8988T (cell line): ENCODE results near the gene SPRR2E.
"Not testable (repeated sequence)": the region's sequence is repeated elsewhere in the genome, so short reads cannot be mapped to it uniquely, and the experiment has no call there.

Experiments used
- DNase-seq: peaks from one replicate; pipeline ENCODE4 v3.0.0; 2011

SPRR2E gene

DNA sequence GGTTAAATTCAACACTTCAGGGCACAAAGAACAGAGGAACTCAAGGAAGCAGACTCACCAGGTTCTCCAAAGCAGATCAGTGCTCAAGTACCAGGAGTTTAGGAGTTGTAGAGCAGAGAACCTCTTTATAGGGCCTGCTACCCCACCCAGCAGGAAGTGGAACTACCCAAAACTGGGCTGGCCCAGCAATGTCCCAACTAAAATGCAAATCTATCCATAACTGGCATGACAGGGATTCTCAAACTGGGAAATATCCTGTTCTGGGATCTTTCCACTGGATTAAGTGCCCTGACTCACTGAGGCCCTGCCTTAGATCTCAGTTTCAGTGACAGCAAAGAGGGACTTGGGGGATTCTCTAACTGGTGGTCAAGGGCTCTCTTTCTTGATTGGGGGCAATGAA is at the start of gene SPRR2E:
SPRR2E (minus strand) TSS at position 101 of the 400 bp plus-strand sequence. CDS start 775 bp downstream, outside the sequence.
- DNase-seq: no peak

- DNase-seq: no peak
These were observed 47.1 kb upstream of the SPRR2E start for GRCh38 chr1:153141377-153141776.

DNA sequence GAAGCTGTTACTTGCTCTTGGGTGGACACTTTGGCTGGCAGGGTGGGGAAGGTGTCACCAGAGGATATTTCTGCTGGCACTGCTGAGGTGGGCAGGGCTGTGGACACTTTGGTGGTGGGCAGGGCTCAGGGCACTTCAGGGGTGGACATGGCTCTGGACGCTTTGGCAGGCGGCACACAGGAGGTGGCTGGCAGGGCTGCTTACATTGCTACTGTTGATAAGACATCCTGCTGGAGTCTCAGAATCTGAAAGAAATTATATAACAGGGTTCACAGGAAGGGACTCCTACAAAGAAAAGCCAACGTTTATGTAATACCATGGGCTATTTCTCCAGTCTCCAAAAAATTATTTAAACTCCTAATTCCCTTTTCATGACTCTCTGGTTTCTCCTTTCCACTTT is 46.2 kb upstream of the SPRR2E start:
- DNase-seq: no peak

- DNase-seq: no peak
These were observed 39.4 kb upstream of the SPRR2E start for GRCh38 chr1:153133743-153134142.

DNA sequence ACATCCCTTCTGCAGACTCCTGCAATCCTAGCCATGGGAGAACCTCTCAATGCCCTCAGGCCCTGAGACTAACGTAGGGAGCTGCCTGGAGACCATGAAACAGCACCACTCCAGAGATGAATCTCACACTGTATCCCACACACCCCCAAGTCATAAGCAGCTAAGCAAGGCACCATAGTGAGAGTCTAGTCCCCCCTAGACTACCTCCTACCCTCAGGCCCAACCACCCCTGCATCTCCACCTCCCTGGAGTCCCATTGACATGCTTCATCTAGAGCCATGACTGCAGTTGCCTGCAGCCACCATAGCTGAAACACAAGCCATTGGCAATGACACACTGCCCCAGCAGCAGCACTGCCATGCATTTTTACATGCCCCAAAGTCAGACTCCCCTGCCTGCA is 38.9 kb upstream of the SPRR2E start:
- DNase-seq: no peak

DNA sequence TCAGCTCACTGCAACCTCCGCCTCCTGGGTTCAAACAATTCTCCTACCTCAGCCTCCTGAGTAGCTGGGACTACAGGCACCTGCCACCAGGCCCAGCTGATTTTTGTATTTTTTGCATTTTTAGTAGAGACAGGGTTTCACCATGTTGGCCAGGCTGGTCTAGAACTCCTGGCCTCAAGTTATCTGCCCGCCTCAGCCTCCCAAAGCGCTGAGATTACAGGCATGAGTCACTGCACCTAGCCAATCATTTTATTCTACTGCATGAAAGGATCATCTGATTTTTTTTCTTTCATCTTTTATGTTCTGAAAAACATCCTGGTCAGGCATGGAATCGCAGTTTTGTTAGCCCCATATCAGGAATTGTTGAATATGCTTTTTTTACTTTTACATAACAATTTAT is 34.4 kb upstream of the SPRR2E start:
- DNase-seq: not testable (repeated sequence)

DNA sequence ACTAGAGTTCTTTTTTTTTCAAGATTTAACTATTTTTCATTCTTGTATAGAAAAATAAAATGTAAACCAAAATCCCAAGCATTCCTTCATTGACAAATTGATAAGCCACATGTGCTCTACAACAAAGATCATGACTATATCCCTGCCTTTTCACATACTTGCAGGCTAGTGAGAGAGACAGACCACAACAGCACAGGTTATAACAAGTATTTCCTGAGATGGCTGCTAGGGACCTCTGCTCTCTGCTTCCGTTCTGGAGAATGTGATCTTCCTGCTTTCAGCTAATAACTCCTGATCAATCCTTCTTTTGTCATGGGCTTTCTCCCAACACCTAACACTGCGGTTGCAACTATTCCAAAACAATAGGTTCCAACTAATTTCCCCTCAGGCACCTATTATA is 33.0 kb upstream of the SPRR2E start:
- no peak for DNase-seq

DNA sequence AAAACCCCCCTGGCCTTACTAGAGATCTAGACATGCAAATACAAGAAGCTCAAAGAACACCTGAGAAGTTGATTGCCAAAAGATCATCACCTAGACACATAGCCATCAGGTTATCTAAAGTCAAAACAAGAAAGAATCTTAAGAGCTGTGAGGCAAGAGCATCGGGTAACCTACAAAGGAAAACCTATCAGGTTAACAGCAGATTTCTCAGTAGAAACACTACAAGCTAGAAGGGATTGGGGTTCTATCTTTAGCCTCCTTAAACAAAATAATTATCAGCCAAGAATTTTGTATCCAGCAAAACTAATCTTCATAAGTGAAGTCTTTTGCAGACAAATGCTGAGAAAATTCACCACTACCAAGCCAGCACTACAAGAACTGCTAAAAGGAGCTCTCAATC is 31.2 kb upstream of the SPRR2E start:
- no peak for DNase-seq

DNA sequence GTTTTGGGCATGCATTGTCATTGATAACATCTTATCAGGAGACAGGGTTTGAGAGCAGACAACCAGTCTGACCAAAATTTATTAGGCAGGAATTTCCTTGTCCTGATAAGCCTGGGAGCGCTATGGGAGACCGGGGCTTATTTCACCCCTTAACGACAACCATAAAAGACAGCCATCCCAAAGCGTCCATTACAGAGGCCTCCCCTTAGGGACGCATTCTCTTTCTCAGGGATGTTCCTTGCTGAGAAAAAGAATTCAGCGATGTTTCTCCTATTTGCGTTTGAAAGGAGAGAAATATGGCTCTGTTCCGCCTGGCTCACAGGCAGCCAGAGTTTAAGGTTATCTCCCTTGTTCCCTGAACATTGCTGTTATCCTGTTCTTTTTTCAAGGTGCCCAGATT is 29.5 kb upstream of the SPRR2E start:
- DNase-seq: not testable (repeated sequence)

- DNase-seq: no peak
These were observed 28.6 kb upstream of the SPRR2E start for GRCh38 chr1:153122831-153123421.

- DNase-seq: no peak
These were observed 26.6 kb upstream of the SPRR2E start for GRCh38 chr1:153120945-153121344.

DNA sequence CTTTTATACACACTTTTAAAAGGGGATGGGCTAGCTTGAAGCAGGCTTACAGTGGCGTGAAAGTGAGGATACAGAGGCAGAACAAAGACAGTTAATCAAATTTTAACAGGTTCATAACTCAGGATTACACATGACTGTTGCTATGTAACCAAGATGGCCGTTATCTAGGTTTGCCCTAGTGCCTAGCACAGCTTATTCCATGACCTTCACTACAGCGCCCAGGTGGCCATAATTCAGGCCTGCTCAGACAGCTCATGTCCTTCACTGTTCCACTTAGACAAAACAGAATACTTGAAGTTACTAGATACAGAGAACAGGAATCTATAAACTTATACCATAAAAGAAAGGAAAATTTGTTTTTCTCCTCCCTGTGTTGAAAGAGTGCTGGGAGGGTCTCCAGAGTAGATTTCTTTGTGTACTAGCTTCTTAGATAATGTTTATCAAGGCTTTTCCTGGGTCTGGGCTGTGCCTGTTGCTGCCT is 25.2 kb upstream of the SPRR2E start:
- no peak for DNase-seq

DNA sequence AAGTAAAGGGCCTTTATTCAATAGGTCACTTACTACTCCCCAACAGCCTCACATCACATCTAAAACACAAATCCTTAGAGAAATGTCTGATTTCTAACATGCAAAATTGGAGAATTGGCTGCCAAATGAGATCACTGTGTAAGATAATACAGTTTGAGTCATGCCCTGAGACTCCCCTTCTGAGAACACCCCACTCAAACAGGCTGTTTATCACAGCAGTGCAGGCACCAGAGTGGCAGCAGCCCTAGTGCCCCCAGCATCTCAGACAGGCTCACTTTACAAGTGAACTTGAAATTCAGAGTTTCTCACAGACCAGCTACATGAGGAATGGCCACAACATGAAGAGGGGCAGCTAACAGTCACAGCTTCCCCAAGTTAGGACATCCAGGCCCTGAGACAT is 20.9 kb upstream of the SPRR2E start:
- DNase-seq: not testable (repeated sequence)

- DNase-seq: no peak
These were observed 19.1 kb upstream of the SPRR2E start, which contains the start of gene SPRR2F for GRCh38 chr1:153113416-153113815. TSS of gene SPRR2F (minus strand) at chr1:153113516. CDS start at chr1:153112733, 783 bp downstream.

- DNase-seq: not testable (repeated sequence)
These were observed 18.1 kb upstream of the SPRR2E start for GRCh38 chr1:153112454-153112853.

DNA sequence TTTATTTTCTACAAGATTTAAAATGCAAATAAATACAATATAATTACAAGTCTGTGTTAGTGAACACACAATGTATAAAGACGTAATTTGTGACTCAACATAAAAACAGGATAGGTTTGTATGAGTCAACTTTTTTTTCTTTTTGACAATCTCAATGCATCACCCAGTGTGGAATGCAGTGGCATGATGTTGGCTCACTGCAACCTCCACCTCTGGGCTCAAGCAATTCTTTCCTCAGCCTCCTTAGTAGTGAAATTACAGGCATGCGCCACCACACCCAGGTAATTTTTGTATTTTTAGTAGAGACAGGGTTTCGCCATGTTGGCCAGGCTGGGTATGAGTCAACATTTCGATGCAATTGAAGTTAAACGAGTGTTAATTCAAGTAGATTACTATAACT is 5.9 kb upstream of the SPRR2E start:
- DNase-seq: no peak

- no peak for DNase-seq
These were observed 5.2 kb upstream of the SPRR2E start for GRCh38 chr1:153099461-153100045.

DNA sequence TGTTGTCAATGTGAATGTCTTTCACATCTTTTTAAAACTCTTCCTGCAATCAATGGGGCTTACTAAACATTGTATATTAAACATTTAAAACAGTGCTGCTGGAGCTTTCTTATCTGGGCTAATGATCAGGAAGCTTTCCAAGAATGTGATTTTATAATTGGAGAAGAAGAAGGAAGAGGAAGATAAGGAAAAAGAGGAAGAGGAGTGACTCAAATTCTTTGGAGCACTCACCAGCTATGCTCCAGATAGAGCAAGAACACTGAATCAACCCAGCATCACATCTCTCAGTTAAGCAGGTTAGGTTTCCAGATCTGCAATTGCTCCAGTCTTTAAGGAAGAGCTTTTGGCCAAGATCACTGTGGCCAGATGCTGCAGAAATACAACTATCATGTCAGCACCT is 1.4 kb upstream of the SPRR2E start:
- no peak for DNase-seq

DNA sequence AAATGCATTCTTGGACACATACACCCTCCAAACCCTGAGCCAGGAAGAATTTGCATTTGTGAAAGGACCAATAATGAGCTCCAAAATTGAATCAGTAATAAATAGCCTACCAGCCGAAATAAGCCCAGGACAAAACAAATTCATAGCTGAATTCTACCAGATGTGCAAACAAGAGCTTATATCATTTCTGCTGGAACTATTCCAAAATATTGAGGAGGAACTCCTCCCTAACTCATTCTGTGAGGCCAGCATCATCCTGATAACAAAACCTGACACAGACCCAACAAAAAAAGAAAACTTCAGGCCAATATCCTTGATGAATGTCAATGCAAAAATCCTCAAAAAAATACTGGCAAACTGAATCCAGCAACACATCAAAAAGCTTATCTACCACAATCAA is 6.7 kb downstream of the SPRR2E start:
- no peak for DNase-seq

GRCh38 chr1:153081736-153082135 is 12.6 kb downstream of the SPRR2E start:
- DNase-seq: no peak

- DNase-seq: no peak
These were observed 21.3 kb downstream of the SPRR2E start for GRCh38 chr1:153072806-153073726.

GRCh38 chr1:153071511-153071910 is 22.8 kb downstream of the SPRR2E start, which contains the start of gene SPRR2B:
TSS of gene SPRR2B (minus strand) at chr1:153071611. CDS start at chr1:153070839, 772 bp downstream.
- DNase-seq: no peak

DNA sequence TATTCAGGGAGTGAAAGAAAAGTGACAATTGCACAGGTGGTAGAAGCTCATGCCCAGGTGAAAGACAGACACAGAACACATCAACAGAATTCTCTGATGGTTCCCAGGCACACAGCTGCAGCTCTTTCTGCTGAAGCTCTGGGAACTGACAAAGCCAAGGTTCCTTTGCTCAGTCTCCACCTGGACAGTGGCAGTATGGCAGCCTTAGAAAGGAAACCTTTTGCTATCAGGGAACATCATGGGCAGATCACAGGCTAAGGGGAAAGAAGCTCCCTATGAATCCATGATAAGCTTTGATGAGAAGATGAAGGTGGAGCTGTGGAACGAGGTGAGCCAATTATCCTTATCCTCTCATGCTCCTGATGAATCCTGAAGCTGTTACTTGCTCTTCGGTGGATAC is 24.1 kb downstream of the SPRR2E start:
- DNase-seq: no peak
